Activated naive CD4-positive, alpha-beta T cell (primary cell): Measurements from ENCODE around the gene MYO16.
"Not testable (repeated sequence)": the region's sequence is repeated elsewhere in the genome, so short reads cannot be mapped to it uniquely, and the experiment has no call there.

Source experiments
- DNase-seq, 4 experiments: peaks; one replicate each; lab custom pipeline; 2025; lab: John Stamatoyannopoulos, UW

MYO16 gene

DNA sequence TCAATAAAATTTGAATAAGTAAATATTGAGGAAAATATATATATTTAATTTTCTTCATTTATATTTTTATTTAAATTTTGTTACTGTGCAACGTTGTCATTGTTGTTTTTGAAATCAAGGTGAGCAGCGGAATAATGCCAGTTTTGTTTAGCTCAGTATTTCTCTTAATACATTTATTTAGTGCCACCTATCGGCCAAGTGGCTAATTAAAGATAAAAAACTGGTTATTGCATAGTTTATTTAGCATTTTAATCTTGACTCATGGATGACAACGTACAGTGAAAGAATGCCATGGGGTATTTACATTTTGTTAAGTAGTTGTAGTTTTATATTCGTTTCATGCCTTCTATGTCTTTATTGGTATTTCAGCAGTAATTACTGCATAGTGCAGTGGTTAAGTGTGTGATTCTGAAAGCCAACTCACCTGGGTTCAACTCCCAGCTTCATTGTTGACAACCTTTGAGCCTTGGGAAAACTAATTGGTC, 265.9 kb downstream of the MYO16 start:
- DNase-seq, result no peak

DNA sequence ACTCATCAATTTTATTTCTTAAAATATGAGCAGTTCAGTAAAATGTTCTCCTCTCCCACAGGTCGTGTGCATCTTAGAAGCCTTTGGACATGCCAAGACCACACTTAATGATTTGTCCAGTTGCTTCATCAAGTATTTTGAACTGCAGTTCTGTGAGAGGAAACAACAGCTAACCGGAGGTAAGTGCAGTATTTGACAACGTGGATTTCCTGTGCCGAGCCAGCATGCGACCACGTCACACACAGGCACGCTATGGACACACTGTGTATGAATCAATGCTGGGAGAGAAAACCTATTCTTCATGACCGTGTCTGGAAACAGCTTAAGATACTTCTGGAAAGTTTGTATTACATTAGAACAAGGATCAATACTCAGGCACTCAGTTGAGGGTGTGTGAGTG, 268.5 kb downstream of the MYO16 start:
- DNase-seq, result no peak

DNA sequence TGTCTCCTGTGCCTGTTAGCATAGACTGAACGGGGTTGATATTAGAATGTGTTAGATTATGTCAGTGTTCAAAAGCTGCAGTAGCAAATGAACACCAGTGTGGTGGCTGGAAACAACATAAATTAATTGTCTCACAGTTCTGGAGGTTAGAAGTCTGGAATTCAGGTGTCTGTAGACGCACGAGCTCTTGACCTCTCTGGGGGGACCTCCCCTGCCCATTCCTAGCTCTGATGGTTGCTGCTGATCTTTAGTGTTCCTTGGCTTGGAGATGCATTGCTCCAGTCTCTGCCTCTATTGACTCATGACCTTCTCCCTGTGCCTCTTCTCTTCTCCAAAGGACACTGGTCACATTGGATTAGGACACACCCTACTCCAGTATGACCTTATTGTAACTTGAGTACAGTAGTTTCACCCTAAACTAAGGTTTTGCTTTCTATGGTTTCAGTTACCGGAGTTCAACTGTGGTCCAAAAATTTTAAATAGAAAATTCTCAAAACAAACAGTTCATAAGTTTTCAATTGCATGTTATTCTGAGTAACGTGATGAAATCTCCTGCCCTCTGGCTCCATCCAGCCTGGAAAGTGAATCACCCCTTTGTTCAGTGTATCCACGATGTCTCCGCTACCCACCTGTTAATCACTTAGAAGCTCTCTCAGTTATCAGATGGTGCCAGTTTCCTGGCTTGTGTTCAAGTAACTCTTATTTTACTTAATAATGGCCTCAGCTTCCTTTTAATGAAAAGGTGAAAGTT, 273.2 kb downstream of the MYO16 start:
- no peak for DNase-seq

DNA sequence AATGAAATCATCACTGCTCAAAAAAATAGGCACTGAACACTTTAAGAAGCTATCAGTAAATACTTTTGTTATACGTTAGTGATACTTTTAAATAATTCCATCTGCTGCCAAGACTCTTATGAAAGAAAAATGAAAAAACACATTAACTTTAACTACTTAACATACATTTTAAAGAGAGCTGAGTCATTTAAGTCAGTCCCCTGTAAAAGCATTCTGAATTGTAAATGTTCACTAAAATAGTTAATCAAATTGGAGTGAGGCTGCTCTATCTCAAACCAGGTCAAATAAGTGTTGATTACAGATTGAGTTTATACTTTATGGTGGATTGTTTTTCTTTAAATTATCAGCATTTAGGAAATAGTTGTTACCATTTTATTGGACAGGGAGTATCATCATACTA, 274.2 kb downstream of the MYO16 start:
- DNase-seq, result no peak

DNA sequence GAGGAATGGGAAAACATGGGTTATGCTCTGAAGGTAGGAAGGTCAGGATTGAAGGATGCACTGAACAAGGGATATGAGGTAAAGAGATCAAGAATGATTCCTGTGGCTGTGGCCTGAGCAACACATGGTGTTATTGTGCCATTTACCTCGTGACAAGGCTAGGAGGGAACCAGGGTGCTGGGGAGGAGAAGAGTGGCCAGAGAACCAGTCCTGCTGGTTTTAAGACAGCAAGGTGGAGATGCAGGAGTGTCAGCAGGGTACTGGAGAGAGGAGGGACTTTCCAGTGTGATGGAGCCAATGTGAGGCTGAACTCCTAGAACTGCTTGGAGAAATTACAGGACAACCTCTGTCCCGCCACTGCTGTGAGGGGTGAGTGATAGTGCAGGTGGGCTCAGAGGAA, 282.4 kb downstream of the MYO16 start:
- DNase-seq, result no peak

DNA sequence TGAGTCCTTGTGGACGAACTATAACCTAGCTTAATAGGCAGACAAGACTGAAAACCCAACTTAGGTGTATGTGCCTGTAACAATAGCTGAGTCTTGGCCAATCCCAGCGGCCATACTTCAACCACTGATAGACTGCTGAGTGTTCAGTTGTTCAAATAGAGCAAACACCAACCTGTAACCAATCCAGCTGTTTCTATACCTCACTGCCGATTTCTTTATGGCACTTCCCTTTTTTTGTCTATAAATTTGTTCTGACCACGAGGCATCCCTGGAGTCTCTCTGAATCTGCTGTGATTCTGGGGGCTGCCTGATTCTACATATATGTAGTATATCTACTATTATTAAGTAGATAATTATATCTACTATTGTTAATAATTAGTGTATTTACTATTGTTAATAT, 284.3 kb downstream of the MYO16 start:
- not testable (repeated sequence) for DNase-seq

DNA sequence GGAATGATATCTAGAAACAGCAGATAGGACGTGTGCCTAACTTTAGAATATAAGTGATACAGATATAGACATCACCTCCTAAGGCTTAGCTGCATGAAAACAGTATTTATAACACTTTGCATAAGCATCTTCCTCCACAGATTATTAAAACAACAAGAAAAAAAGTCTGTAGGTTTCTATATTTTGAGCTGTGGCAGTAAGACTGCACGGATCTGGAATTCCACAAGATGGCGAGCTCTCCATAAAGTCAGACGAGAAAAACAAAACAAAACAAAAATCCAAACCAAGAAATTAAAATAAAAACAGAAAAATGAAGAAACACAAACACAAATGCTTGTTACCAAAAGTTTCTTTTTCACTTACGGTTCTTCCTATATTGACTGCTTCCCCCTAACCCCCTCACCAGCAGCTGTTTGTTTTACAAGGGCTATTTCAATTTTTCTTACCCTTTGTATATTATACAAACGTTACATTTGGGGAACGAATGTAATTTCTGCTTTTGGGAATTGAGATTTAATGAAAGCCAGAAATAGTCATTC, 285.8 kb downstream of the MYO16 start:
- DNase-seq, result no peak

DNA sequence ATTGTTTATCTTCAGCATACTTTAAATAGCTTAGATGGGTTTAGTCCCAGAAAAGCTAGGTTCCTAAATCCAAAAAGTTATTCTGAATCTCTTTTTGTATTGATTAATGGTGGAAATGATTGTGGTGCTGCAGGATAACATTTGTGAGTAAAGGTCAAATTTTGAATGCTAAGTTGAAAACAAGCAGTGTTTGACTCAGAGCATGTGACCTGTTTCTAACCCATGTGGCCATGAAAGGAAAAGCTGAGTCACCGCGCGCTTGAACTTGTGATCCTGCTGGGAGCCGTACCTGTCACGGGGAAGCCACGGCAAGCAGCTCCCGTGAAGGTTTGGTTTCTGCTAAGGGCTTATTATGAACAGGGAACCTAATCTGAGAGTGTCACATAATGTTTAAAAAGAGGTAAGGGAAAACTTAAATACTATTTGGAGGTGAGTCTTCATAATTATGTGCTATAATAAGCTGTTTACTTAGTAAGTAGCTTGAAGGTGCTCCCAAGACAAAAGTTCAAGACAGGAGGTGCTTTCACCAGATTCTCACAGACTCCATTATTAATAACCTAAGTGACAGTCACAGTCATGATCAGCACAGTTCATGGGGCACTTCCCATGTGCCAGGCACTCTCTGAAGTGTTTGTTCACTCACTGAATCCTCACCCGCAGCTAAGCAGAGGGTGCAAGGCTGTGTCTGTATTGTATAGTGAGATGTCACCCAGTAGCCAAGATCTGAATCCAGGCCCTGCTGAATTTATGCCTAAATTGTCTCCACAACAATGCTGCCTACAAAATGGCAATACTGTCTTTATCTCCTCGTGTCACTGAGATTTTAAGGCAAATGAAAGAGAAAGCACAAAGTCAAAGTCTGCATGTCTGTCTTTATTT, 286.5 kb downstream of the MYO16 start:
- DNase-seq, result peak; percentile 6 to 46 (median 20)

DNA sequence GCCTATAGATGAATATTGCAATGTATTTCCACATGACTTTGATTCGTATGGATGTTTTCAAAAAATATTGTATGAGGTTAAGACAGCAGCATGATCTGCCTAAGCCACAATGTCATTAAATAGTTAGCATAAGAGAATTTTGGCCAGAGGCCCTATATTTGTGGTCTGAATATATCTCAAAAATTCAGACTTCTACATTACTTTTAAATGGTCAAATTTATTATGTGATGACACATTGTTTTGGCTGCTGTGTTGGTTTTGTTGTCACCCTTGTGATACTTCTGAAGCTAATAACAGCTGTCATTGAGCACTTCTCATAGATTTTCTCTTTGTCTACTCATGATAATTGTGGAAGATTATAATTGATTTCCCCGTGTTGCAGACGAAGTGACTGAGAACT, 288.2 kb downstream of the MYO16 start:
- DNase-seq, result no peak

DNA sequence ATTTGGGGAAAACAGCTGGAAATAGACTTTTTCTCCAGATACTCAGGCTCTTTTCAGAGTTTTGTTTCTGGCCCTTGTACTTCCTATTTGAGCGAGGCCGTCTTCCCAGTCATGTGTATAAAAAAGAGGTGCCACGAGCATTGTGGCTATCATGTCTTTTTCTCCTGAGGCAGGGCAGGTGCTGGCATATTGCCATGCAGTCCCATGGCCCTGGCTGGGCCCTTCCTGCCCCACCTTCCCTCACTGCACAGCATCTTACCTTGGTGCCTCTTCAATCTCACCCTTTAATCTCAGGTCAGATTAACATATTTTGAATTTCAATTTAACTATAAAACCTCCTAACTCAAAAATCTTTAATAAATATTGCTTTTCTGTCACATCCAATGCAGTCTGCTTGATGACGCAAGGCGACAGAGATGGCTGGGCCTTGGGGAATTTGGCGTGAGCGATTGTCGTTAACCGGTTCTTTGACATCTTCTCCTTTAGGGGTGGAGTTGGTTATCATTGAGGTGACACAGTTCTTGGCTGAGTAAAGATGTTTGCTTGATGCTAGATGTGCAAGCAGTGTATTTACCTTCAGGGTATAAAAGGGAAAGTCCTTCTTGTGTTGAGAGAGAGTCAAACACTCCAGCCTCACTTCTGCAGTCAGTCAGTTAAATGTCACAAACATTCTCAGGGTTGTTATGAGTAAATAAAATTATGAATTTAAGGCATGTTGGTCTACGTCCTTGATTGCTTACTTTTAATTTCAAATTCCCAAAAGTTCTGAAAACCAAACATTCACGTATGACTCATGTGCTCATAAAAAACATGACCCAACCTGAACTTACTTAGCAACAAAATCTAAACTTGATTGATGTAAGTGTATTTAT, 289.9 kb downstream of the MYO16 start:
- DNase-seq, result no peak

DNA sequence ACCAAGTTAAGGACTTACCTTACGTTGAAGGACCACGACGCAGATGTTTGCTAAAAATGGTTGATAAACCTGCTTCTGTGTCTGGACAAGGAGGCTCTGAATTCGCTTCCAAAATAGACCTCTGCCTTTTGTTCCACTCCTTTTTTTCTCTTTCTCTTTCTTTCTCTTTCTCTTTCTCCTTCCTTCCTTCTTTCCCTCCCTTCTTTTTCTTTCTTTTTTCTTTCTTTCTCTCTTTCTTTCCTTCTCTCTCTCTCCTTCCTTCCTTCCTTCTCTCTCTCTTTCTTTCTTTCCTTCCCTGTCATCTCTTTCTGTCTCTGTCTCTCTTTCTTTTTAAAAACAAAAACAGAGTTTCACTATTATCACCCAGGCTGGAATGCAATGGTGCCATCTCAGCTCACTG, 290.7 kb downstream of the MYO16 start:
- no peak for DNase-seq

DNA sequence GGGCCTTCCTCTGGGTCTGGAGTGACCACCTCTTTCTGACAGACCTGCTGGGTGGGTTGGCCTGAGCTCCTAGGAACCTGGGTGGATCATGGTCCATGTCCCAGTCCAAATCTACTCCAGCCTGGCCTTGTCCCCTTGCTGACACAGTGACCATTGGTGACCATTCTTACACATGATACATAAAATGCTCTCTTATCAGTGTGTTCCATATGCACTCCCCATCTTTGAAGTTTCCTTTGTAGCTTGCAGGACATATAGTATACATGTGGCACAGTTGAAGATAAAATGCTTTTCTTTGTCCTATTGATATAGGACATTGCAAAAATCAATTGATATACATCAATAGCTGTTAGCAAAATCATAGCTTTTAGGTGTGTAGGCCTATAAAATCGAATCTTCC, 291.8 kb downstream of the MYO16 start:
- DNase-seq, result no peak

DNA sequence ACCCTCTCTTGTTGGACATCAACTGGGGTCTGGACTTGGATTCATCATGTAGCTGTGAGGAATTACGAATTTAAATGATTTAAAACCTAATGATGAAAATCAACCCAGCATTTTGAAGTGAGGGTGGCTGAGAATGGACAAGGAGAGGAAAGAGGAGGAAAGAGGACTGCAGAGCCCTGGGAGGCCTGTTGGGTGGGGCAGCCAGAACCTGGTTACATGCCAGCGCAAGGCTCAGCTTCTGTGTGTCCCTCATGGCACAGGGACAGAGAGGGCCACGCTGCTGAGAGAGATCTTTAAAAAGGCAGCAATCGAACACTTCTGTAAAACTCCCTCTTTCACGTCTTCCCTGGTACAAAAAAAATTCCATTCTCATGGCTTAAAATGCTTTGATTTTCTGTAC, 292.7 kb downstream of the MYO16 start:
- no peak for DNase-seq

DNA sequence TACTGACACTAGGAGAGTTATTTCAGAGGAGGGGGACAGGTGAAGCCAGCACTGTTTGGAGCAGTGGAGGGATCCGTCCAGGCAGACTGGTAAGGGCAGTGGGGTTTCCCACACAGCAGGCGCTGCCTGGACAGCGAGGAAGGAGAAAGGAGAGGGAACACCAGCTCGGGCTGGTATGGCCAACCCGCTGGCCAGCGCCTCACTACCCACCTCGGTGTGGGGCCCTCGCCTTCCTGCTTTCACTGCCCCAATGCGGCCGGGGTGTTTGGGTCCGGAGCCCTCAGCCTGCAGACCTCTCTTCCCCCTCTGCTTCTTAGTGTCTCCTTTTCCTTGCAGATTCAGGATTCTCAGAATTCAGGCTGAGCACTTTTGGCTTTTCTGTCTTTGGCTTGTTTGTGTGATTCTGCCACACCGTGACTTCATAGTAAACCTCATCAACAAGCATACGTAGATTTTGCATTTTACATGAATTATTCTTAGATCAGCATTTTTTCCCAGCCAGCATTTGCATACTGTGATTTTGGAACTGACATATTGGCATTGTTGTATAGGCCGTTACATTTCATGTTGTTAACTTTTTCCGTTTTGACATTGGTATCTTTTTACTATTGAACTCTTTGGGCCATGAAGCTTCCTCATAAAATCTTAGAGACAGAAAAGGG, 294.1 kb downstream of the MYO16 start:
- DNase-seq, result no peak

DNA sequence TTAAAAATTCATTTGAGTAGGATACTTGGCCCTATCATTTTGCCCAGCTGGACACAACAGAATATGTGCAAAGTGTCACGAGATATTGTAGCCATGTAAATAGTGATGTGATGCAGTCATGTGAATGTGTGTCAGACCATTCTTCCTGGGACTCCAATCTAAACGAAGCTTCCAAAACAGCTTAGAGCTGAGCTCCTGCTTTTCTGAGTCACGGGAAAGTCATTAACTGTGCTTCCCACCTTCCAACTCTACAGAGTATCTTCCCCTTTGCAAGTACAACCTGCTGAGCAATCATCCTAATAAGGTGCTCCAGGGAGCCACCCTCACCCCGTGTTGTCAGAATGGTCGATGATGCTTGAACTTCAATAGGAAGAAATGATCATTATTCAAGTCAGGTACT, 294.7 kb downstream of the MYO16 start:
- no peak for DNase-seq

DNA sequence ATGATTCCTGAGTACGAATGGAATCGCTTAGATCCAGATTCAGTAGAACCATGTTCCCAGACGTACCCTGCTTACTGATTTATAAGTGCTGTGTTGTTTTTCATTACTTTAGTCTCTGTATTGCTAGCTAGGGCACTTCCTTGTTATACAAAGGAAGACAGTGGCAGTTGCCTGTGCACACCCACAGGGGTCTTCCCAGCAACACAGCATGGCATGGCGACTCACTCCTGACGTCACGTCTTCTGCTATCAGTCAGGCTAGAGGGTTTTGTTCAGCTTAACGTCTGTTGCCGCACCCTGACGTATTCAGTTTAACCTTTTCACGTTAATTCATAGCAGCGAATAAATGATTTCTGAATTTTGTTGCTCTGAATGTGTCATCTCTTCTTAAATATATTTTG, 295.1 kb downstream of the MYO16 start:
- DNase-seq, result no peak

DNA sequence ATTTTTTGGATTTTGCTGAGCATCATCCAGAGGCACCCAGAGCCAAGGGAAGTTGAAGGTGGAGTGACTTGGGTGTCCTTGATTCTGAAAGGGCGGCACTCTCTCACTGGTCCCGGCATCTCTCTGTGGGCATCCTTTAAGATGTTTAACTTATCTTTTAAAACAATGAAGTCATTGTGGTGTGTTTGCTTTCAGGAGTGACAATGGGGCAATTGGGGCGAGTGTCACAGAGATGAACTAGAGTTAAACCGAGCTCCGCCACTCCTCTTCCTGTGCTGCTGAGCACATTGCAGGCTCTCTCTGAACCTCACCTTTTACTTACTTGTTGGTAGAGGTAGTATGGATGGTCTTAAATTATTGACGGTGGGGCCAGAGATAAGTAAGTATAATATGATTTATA, 295.7 kb downstream of the MYO16 start:
- DNase-seq, result no peak

DNA sequence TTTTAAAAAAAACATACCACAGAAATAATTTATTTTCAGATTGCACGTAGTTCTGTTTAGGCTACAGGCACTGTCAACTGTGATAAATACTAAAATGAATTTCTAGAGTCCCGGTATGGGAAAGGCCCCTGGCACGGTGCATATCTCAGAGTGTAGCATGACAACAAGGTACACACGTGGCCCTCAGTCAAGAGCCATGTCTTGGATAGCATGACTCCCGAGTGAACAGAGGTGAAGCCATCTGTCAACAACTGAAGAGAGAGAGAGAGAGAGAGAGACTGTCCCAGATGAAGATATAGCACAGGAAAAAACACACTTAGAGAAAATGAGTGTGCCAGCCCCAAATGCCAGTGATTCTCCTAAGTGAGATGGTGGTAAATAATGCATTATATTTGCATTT, 297.5 kb downstream of the MYO16 start:
- no peak for DNase-seq

DNA sequence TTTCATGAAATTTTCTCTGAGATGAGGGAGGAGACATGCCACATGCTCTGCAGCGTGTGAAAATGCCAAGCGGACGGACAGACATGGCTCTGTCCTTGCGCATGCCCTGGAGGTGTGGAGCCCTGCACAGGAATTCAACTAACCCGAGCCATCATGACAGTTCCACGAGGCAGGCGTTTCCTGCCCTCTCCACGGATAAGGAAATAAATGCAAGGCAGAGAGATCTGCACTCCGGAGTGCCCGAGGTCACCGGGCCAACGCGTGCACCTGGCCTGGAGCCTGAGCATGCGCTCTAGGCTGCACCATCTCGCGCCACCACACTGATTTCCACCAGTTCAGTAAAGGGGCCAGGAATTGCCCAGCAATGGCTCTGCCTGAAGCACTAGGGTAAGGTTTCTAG, 298.2 kb downstream of the MYO16 start:
- no peak for DNase-seq

DNA sequence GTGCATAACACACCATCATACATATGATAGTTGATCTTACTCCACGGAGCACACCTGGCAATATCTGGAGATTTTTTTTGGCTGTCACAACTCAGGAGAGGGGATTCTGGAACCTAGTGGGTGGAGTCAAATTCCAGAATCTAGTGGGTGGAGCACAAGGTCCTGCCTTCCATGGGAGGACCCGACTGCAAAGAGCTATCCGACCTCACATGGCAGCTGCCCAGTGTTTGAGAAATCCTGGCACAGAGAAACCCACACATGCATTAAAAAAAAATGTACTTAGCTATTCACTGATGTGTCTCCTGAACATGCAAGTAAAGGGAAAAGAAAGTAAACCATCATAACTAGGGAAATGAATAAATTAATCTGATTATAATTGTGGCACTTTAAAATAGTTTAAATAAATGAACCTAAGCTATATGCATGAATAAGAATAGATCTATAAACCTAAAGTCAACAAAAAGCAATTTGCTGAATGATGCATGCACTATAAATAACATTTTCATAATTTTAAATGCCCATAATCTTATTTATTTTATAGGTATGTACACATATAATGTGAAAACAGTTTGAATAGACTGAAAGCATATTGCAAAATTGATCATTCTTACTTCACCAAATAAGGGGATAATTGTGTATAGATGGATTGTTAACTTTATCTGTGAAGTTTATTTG, 300.3 kb downstream of the MYO16 start:
- no peak for DNase-seq

DNA sequence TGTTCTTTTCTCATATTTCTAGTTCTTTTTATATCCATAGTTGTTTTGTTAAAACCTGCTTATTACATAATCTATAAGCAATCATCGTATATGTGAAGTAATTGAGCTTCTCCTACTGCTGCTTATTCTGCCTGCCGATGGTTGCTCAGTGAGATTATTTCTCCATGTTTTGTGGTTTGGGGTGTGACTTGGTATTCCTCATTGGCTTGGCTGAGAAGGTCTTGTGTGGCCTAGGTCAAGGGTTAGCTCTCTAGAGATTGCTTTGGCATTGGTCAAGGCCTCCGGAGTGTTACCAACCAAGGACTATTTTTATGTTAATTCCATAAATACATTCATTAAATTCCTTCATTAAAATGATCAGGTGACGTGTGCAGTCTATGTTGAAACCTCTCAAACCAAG, 302.8 kb downstream of the MYO16 start:
- no peak for DNase-seq
